Activated CD8-positive, alpha-beta memory T cell treated with anti-CD3 and anti-CD28 coated beads for 36 hours (primary cell): ENCODE results near the gene DSCAM. TPM values are rescaled to one million over a fixed set of nuclear protein-coding genes. Genes with fewer than 3 reads are reported as not detected.

Experiments used
- CTCF ChIA-PET: fragments of 350-600 bp; sonication (Branson Sonifier 250); formaldehyde crosslinking; loops from one replicate; lab custom pipeline; 2021; ENCODE audit warnings: antibody characterized with exemption; lab: Charles Lee
- POLR2A ChIA-PET: fragments of 350-600 bp; sonication (Branson Sonifier 250); formaldehyde crosslinking; loops from one replicate; lab custom pipeline; 2021; ENCODE audit warnings: antibody characterized with exemption; lab: Charles Lee
- total RNA-seq, 2 experiments: library from RNA; stranded (reverse); gene quantifications; one replicate each; pipeline ENCODE4 v1.2.3, GENCODE V29; 2021

Gene DSCAM
- total RNA-seq, 2 experiments from 2014 or later = not detected

DNA sequence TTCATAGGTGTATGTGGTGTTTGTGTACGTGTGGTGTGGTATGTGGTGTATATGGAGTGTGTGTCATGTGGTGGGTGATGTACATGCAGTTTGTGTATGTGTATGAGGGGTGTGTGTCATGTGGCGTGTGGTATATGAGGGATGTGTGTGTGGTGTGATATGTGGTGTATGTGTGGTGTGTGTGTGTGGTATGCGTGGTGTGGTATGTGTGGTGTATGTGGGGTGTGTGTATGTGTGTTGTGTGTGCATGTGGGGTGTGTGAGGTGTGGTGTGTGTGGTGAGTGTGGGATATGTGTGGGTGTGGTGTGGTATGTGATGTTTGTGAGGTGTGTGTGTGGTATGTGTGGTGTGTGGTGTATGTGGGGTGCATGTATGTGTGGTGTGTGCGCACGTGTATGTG lies 707.3 kb downstream of the DSCAM start:
- POLR2A ChIA-PET = no interaction called here
- CTCF ChIA-PET = no interaction called here

DNA sequence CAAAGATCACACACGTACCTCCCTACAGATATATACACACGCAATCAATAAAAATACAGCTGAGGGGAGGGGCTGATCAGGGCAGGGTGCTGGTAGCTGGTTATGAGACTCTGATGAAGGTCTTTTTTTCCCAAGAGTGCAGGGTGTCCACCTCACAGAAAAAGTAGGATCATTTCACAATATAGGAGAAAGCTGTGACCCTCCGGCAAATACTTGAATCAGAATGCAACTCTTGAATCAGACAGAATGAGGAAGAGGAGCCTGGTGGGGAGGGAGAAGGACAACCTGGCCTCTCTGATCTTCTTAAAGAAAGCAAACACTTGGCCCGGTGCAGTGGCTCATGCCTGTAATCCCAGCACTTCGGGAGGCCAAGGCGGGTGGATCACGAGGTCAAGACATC lies 710.4 kb downstream of the DSCAM start:
- POLR2A ChIA-PET = no interaction called here
- CTCF ChIA-PET = no interaction called here

DNA sequence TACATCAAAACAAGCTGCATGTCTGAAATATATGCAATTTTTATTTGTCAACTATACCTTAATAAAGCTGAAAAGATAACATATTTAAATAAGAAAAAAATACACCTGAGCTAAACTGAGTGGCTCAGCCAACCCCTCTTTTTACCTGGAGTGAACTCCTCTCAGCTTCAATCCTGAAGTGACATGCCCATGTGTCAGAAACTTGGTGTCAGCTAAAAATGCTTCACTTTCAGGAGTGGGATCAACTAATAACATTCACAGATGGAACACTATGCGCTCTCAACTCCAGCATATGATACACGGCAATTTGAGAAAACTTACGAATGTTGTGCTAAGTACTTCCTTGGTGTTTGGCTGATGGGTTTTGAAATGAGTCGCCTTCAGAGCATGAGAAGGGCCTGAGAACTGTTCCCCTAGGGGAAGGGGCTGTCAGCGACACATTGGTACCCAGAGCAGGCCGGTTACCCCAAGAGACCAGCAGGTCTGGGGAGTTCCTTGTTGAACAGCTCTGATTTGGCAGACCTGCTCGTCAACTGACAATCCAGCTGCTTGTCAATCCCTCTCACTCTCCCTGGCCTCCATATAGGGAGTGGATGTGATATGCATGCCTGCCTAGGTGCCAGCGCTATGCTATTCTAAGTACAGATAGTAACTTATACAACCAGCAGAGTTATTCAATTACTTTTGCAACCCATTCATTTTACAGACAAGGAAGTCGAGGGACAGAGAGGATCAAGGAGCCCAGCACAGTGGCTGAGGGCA lies 712.0 kb downstream of the DSCAM start:
- ChIA-PET POLR2A (no interaction called here), CTCF (no interaction called here)

DNA sequence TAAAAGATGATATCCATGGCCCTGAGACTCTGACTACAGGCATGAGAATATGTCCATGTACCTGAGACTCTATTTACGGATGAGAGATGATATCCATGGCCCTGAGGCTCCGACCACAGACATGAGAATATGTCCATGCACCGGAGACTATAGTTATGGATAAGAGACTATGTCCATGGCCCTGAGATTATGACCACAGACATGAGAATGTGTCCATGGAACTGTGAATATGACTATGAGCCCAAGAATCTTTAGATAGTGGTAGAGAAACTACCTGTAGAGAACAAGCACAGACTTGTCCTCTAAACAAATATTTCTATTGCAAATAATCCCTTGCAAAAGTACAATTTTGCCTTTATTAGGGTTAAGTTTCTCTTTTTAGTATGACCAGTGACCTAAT lies 716.5 kb downstream of the DSCAM start:
- ChIA-PET CTCF (no interaction called here), POLR2A (no interaction called here)

DNA sequence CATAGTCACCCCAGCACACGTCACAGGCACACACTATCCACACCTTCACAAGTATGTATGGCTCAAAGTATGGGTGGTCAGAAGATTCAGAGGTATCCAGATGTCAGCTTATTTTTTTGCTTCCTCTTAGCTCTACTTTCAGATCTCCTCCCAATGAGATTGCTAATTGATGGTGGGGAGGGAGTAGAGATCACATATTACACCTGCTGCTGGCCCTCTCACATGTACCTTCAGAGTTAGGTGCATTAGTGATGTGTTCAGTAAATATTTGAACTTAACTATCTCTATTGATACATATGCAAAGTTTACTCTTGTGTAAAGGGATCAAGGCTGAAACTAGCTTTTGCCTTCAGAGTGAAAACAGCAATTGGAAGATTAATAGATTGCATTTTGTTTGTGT lies 717.1 kb downstream of the DSCAM start:
- ChIA-PET CTCF (no interaction called here), POLR2A (no interaction called here)

DNA sequence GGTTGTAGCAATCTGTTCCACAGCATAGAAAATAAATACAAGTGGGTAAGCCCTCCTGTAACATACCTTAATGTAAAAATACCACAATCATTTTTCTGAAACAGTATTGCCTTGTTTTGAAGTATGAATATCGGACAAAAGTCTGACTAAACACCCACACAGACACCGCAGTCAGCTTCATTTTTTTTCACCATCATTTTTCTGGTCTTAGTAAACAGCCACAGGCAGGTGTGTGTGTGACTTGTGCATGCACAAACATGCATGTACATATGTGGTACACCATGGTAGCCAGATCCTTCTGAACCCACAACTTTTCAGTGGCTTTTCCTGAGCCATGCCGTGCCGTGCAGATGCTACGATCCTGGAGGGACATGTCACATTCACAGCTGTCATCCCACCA lies 718.1 kb downstream of the DSCAM start:
- ChIA-PET CTCF (no interaction called here), POLR2A (no interaction called here)

DNA sequence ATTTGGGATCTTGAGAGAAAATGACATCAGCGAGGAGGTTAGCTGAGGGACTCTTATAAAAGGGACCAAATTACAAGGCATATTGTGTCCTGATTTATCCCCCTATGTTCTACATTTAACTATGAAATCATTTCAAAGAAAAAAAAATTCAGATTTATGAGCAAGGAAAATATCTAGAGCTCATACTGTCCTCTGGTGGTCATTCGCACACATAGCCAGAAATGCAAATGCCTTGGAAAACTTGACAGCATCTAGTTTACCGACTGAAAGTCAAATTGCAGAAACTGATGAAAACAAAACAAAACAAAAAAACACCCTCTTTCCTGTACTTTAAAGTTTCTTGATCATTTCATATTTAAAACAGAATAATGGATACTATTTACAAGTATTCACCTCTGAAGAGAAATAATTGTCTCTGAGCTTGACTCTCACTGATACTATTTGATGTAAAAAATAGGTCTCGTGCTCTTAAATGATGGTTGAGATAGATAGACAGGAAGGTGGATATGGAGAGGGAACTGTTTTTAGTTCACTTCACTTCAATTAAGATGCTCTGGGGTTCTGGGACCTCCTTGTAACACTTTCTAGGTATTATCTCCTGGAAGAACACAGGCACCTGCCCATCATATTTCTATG lies 725.9 kb downstream of the DSCAM start:
- ChIA-PET POLR2A (no interaction called here), CTCF (no interaction called here)

DNA sequence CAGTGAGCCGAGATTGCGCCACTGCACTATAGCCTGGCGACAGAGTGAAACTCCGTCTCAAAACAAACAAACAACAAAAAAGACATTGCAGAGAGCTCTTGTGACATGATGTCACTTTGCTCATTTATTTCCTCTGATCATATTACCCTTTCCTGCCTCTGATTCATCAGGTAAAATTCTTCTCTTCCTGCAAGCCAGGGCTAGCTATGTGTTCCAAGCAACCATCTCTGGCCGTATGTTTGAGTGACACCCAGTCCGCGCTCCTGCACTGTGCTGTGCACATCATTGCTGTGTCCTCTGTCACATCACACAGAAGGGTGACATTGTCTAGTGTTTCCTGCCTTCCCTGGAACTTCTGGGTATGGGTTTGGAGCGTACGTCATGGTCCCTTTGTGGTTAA lies 728.4 kb downstream of the DSCAM start:
- CTCF ChIA-PET = no interaction called here
- POLR2A ChIA-PET = no interaction called here

DNA sequence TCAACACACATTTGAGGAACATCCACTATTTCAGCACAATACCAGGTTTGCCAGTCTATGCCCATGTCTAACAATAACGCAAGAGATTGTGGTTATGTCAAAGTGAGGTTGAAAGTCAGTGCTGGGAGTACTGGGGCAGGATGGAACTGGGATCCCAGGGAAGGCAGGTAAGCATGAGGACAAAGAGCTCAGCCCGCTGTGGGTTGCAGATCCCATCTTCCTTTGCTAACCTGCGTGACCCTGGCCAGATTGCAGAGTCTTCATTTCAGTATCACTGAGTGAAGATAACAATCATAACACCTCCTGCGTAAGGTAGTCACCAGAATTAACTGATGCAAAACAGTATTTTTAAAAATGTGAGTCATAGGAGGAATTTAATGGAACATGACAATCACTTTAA lies 729.7 kb downstream of the DSCAM start:
- ChIA-PET CTCF (no interaction called here), POLR2A (no interaction called here)

DNA sequence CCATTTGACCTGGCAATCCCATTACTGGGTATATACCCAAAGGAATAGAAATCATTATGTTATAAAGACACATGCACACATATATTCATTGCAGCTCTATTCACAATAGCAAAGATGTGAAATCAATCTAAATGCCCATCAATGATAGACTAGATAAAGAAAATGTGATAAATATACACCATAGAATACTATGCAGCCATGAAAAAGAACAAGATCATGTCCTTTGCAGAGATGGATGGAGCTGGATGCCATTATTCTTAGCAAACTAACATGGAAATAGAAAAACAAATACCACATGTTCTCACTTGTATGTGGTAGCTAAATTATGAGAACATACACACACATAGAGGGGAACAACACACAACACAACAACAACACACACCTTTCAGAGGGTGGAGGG lies 731.2 kb downstream of the DSCAM start:
- POLR2A ChIA-PET = no interaction called here
- CTCF ChIA-PET = no interaction called here

DNA sequence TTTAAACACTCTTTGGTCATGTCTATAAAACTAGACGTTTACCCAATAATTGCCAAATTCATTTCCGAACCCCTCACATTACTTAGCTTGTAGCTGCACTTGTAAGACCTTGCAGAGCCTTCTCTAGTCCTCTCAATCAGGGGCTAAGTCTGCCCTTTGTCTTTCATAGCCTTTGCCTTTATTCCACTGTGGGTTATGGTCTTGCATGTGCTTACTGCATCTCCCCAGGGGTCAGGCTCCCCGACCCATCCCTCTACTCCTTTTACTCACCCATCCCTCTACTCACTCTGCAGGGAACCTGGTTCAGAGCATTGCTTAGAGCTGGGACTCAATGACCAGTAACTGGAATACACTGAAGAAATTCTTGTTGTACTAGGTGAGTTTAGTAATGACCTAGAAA lies 744.3 kb downstream of the DSCAM start:
- POLR2A ChIA-PET = no interaction called here
- CTCF ChIA-PET = no interaction called here

DNA sequence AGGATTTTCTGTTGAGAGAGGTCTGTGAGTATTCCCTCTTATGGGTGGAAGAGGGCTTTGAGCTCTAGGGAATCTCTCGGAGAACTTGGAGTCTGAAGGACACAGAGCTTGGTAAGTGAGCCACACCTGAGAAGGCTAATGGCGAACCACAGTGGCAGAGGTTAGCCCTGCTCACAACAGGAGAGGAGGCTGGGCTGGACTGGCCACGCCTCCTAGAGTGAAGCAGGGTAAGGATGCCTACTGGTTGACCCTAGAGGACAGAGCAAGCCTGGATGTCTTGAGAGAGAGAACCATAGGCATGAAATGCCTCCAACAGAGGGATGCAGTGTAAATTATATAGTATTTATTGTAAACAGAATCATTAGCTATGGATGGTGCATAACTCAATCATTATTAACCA lies 747.1 kb downstream of the DSCAM start:
- CTCF ChIA-PET = no interaction called here

DNA sequence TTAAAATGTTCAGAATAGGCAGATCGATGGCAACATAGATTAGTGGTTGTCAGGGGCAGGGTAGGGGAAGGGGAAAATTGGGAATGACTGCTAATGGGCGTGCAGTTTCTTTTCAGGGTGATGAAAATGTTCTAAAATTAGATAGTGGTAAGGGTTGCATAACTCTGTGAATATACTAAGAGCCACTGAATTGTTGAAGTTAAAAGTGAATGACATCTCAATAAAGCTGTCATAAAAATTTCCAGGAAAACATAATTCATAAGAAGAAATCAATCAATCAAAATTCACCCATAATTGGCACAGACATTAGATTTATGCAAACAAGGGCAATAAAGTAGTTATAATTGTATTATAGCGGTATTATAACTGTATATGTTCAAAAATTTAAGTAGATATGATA lies 751.5 kb downstream of the DSCAM start:
- POLR2A ChIA-PET = no interaction called here
- CTCF ChIA-PET = no interaction called here

More for the DNA sequence above, 747.1 kb downstream of the DSCAM start:
- POLR2A ChIA-PET = no interaction called here

DNA sequence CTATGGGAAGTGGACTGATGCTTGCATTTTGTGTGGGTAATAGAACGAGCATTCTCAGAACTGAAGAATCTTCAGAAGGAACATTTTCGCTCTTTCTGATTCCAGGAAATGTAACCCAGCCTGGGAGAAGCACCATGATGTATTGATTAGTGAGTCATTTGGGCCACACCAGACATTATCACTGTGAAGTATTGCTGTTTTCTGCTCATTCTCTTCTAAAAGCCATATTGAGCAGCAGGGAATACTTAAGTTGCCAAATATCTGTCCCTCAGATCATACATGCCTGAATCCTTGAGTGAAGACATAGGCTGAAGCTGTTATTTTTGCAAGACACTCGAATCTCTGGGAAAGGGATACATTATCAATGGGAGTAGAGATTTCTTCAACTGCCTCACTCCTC lies 766.6 kb downstream of the DSCAM start:
- POLR2A ChIA-PET = no interaction called here
- CTCF ChIA-PET = no interaction called here

DNA sequence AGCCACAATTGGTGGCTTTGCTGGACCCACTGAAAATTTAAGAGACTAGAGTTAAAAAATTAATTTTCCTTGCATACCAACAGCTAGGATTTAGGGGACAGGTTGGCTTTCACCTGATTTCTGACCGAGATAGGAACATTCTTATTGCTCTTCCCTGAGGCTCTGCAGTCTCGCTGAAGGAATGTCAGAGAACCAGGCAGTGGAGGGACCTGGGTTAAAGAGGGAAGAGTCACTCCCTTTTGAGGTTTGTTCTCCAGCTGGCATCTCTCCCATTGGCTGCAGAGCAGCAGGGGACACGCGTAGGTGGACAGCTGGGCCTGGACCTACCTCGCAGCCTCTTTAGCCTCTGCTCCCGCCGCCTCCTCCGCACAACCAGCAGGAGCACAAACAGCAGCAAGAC lies 772.2 kb downstream of the DSCAM start:
- POLR2A ChIA-PET = no interaction called here
- CTCF ChIA-PET = no interaction called here

DNA sequence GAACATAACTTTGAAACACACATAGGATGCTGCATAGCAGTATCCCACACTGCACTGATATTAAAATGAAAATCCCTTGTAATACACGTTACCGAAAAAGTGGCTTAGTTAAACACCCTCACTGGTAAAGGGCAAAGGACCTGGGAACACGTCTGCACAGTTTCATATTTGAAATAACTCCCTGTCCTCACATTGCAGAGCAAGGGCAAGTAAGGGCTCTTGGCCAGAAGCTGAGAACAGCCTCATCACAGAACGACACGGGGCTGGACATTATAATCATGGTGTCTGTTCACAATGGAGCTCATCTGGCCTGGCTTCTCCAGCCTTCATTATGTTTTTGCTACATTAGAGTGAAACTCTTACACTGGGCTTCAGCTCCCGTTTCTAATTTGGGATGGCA lies 772.8 kb downstream of the DSCAM start:
- ChIA-PET CTCF (no interaction called here), POLR2A (no interaction called here)

DNA sequence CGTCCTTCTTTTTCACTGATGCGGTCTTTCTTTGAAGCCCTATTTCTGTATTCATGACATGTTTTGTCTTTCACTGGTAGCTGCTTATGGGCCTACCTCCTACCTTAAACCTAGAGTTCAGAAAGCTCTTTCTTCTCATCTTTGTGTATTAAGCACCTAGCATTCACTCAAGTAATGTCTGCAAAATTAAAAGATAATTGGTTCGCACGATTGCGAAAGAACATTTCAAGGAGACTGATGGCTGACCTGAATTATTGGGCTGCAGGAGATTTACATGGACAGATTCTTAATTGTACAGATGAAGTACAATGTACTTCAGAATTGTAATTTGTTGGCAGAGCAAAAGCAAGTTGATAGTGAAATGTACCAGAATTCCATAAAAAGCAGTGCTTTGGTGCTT lies 773.3 kb downstream of the DSCAM start:
- CTCF ChIA-PET = no interaction called here
- POLR2A ChIA-PET = no interaction called here

DNA sequence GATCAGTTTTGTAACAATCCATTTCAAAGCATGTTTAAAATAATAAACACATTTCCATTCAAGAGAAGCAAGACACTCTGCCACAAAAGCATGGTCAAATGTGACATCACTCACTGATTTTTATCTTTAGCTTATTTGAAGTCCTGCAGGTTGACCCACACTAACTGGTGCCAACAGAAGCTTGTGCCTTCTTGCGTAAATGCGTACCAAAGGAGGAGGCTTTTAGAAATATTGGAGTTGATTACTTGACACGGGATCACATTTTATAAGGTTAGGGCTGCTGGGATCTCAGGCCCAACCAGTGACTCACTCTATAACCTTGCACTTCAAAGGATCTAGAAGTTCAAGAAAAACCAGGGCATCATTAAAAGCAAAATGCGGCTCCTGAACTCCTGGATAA lies 776.1 kb downstream of the DSCAM start:
- ChIA-PET CTCF (no interaction called here), POLR2A (no interaction called here)

DNA sequence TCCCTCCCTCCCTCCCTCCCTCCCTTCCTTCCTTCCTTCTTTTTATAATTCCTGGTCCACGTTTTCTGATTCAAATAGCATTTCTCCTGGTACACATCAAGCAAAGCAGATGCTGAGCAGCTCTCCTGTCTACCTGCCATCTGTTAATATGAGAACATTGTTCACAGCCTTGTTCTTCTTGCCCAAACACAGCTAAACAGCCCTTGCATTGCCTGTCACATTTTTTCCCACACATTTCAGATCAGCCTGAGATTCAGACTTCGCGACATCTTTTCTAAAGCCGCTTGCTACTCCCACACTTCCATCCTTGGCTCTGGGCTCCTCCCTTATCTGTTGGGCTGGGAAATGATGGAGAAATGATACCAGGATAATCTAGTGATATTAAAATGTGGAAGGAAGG lies 779.2 kb downstream of the DSCAM start:
- ChIA-PET POLR2A (no interaction called here), CTCF (no interaction called here)

DNA sequence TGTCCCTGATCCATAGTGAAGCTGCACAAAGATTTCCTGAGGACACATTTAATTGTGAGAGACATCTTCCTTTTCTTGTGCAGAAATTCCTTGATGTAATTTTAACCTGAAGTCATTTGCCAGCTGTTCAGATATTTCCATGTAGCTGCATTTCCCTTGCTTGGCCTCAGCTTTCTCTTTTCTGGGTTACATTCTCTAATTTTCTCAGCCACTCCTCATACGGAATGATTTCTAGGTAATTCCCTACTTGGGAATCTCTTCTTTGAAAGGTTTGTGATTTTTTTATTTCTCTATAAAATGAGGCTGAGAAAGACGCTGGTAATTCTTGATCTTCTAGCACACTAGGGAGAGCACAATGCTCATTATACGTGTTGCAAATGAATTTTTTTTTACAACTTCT lies 780.7 kb downstream of the DSCAM start:
- CTCF ChIA-PET = no interaction called here
- POLR2A ChIA-PET = no interaction called here

DNA sequence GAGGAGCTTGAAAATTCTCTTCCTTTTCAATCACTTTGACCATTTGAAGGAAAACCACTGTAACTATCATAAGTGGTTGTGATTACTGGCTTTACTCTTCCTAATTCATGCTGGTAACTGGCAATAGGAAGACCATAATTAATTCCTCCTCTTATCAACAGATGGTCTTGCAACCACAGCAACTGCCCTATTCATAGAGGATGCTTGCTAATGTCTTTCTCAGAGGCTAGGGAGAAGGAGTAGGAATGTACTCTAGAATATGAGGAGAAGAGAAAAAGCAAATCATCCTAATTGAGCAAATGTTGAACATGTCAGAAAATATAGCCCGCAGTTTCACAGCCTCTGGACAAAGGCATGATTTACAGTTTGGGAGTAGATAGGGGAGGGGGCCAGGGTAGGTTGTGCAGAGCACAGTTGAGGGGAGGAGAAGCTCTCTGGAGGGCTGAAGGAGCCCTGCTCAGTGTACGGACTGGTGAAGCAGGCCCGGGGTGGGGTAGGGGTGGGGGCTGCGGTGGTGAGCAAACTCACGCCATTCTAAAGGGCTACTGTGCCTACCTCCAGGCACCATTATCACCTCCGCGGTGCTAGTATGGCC lies 786.8 kb downstream of the DSCAM start:
- ChIA-PET CTCF (no interaction called here), POLR2A (no interaction called here)
